Type B pancreatic cell (in vitro differentiated cells): ENCODE measurements around the gene FGFRL1. TPM values are rescaled to one million over a fixed set of nuclear protein-coding genes. Genes with fewer than 3 reads are reported as not detected.

ENCODE experiments used
- DNase-seq: peaks from one replicate; pipeline ENCODE4 v3.0.0; 2021; ENCODE audit warnings: mixed read lengths; ENCODE audit not compliant: unreplicated experiment; ENCODE audit errors: extremely low spot score
- H3K27ac Mint-ChIP-seq: 2 replicates; pipeline ENCODE4 v1.8.0; 2021; ENCODE audit warnings: mild to moderate bottlenecking, mixed read lengths
- H3K27me3 Mint-ChIP-seq: 2 replicates; pipeline ENCODE4 v1.8.0; 2021; ENCODE audit warnings: mixed read lengths
- H3K36me3 Mint-ChIP-seq: 2 replicates; pipeline ENCODE4 v1.8.0; 2021; ENCODE audit warnings: mixed read lengths
- H3K4me1 Mint-ChIP-seq: one replicate; pipeline ENCODE4 v1.8.0; 2021; ENCODE audit warnings: mixed read lengths; ENCODE audit not compliant: unreplicated experiment
- H3K4me3 Mint-ChIP-seq: 2 replicates; pipeline ENCODE4 v1.8.0; 2021; ENCODE audit warnings: mild to moderate bottlenecking, mixed read lengths
- H3K9me3 Mint-ChIP-seq: 2 replicates; pipeline ENCODE4 v1.8.0; 2021; ENCODE audit warnings: mixed read lengths
- total RNA-seq: library from RNA; stranded (reverse); gene quantifications from 2 replicates; pipeline ENCODE4 v1.2.1, GENCODE V29; 2021; ENCODE audit warnings: low replicate concordance
- TF ChIP-seq, protein P1 (sequence below): fragments of 200-600 bp; sonication (generic); conservative IDR thresholded peaks from 2 replicates; pipeline ENCODE4 v1.5.0; 2021; ENCODE audit warnings: antibody characterized with exemption, mild to moderate bottlenecking

FGFRL1 gene
- total RNA-seq, 1 donor from 2014 or later, result 30.9 TPM

DNA sequence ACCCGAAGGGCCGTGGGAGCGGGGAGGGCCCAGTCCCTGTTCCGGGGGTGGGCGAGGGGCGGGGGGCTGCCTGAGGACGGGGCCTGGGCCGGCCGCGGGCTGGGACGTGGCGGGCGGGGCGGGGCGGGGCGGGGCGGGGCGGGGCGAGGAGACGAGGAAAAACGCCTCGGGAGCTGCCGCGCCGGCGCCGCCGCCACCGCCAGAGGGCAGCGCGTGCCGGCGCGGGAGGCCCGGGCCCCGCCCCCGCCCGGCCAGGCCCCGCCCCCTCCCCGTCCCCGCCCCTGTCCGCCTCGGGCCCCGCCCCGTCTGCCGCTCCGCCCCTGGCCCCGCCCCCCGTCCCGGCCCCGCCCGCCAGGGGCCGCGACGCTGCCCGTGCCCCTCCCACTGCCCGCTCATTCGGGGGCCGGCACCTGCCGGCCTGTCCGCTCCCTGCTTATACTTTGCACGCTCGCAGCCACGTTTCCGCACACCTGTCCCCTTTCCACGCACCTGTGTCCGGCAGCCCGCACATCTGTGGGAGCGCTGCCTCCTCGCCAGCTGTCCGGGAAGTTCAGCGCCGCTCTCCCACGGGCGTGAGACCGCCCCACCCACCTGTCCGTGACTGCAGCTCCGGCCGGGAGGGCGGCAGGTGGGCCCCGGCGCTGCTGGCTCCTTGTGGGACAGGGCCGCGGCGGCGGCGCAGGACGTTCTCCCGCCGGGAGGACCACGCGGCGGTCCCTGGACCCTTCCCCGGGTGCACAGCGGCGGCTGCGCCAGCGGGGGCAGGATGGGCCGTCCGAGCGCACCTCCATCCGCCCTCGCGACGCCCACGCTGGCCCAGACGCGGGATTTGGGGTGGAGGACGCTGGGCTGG, 1.7 kb upstream of the FGFRL1 start:
- Mint-ChIP-seq H3K4me1 (peaks cover 6% of the 10 kb centered on the region), H3K9me3 (peaks cover 7% of the 10 kb centered on the region)

DNA sequence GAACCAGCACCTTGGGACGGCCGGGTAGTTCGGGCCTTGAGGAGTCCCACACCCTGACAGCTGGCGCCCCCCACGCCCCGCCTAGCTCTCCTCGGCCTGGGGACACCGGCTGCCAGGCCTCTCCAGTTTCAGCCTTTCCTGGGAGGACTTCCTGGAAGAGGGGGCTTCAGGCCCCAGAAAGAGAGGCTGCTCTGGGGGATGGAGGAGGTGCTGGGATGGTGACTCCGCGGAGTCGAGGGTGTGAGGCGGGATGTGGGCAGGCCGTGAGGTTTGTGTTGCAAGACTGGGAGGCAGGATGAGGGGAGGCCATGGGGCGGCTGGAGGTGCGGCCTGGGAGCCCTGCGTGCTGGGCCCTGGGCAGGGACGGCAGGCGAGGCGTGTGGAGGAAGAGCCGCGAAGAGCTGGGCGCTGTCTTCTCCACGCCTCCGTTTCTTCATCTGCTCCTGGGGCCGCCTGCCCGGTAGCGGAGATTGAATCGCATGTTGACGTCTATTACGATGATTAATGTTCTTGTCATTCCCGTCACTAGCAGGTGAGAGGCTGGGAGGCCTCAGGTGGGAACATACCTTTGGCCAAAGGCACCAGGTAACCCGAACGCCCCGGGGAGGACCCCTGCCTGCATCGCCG, 918 bp upstream of the FGFRL1 start:
- Mint-ChIP-seq H3K36me3 (no peaks in the 10 kb centered on the region), H3K4me3 (peak overlapping the region; percentile 87), H3K27ac (peak overlapping the region; percentile 95), H3K27me3 (peaks cover 41% of the 10 kb centered on the region), H3K9me3 (peaks cover 7% of the 10 kb centered on the region), H3K4me1 (peaks cover 6% of the 10 kb centered on the region)
- TF ChIP-seq, protein P1, sequence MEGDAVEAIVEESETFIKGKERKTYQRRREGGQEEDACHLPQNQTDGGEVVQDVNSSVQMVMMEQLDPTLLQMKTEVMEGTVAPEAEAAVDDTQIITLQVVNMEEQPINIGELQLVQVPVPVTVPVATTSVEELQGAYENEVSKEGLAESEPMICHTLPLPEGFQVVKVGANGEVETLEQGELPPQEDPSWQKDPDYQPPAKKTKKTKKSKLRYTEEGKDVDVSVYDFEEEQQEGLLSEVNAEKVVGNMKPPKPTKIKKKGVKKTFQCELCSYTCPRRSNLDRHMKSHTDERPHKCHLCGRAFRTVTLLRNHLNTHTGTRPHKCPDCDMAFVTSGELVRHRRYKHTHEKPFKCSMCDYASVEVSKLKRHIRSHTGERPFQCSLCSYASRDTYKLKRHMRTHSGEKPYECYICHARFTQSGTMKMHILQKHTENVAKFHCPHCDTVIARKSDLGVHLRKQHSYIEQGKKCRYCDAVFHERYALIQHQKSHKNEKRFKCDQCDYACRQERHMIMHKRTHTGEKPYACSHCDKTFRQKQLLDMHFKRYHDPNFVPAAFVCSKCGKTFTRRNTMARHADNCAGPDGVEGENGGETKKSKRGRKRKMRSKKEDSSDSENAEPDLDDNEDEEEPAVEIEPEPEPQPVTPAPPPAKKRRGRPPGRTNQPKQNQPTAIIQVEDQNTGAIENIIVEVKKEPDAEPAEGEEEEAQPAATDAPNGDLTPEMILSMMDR, result peak; percentile 23
- no peak for DNase-seq

More for the DNA sequence above, 1.7 kb upstream of the FGFRL1 start:
- H3K36me3 Mint-ChIP-seq, result no peaks in the 10 kb centered on the region
- H3K27me3 Mint-ChIP-seq, result peaks cover 44% of the 10 kb centered on the region
- H3K4me3 Mint-ChIP-seq, result peak overlapping the region; percentile 81
- DNase-seq, result no peak
- no peak overlapping the region for H3K27ac Mint-ChIP-seq
- TF ChIP-seq, protein P1, result peak; percentile 49

DNA sequence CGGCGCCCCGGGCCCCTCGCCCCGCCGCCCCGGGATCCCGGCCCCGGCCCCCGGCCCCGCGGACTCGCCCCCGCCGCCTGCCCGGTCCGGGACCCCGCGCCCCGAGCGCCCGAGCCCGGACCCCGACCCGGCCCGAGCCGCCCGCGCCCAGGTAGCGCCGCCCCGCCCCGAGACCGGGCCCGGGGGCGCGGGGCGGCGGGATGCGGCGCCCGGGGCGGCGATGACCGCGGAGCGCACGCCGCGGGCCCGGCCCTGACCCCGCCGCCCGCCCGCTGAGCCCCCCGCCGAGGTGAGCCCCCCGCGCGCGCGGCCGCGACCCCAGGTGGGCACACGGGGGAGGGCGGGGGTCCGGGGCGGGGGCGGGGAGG, 224 bp downstream of the FGFRL1 start:
- Mint-ChIP-seq H3K4me1 (peaks cover 6% of the 10 kb centered on the region), H3K27ac (no peak overlapping the region), H3K27me3 (peaks cover 31% of the 10 kb centered on the region), H3K9me3 (peaks cover 7% of the 10 kb centered on the region), H3K36me3 (no peaks in the 10 kb centered on the region), H3K4me3 (no peak overlapping the region)
- no peak for DNase-seq
- TF ChIP-seq, protein P1, result no peak

DNA sequence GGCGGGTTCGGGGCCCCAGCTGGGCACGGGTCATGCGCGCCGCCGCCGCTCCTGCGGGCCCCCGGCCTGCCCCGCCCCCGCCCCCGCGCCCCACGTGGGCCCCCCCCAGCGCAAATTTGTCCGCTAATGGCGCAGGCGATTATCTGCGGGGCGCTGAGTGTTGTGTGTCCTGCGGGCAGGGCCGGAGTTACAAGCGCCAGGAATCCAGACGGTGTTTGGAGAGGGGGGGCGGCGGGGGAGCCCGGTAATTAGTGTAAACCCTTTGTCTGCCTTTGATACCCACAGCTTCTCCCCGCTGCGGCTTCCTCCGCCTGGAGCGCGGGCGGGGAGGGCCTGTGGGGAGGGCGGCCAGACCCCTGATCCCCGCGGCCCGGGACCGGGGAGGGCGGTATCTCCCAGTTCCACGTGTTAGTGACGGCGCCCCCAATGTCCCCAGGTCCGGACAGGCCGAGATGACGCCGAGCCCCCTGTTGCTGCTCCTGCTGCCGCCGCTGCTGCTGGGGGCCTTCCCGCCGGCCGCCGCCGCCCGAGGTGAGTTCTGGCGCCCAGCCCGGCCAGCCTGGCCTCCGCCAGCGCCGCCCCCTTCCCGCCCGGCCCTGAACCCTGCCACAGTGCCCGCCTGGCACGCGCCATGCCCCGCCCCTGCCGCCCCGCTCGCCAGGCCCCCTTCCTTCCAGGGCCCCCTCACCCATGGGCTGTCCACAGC, 761 bp downstream of the FGFRL1 start:
- Mint-ChIP-seq H3K36me3 (no peaks in the 10 kb centered on the region), H3K4me3 (peak overlapping the region; percentile 57), H3K27ac (no peak overlapping the region), H3K9me3 (peaks cover 2% of the 10 kb centered on the region), H3K27me3 (peaks cover 26% of the 10 kb centered on the region), H3K4me1 (peaks cover 6% of the 10 kb centered on the region)
- TF ChIP-seq, protein P1, result no peak
- no peak for DNase-seq

DNA sequence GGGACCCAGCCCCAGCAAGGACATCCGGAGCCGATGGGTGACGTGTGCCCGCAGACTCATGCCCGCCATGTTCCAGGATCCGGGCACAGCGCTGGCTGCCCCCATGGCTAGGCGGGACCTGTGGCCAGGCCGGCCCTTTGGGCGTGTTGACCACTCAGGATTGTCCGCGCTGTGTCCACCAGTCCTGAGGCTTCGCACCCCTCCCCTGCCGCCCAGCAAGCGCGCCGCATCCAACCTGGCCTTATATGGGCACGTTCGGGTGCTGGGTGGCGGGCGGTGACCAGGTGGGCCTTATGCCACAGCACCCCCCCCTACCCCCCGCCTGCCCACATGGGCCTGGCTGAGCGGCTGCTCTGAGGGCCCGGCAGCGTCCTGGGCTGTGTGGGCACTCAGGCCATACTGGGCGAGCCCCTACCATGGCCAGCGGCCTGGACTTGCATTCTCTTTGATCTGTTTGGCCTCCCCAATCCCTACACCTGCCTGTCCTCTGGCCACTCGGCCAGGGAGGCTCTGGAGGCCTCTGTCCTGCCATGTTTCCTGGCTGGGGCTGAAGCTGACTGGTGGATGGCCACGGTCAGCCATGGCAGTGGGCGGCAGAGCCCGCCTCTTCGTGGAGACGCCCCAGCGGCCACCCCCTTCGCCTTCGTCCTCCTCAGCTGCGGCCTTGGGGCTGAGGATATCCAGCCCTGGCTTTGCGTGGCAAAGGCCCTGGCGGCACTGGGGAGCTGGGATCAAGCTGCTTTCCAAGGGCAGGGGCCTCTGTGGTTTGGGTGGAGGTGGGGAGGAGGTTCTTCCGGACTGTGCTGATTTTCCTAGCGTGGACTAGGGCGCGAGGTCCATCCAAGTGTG, 2.0 kb downstream of the FGFRL1 start:
- Mint-ChIP-seq H3K27me3 (peaks cover 13% of the 10 kb centered on the region), H3K36me3 (no peaks in the 10 kb centered on the region), H3K4me1 (peaks cover 6% of the 10 kb centered on the region), H3K9me3 (no peaks in the 10 kb centered on the region), H3K4me3 (peak overlapping the region; percentile 67), H3K27ac (peak overlapping the region; percentile 53)
- TF ChIP-seq, protein P1, result no peak
- no peak for DNase-seq
